ENCODE data around the gene PDZD4. TPM values are rescaled to one million over a fixed set of nuclear protein-coding genes. Genes with fewer than 3 reads are reported as not detected.

PDZD4 gene
- total and polyA plus RNA-seq, 2 donors from 2014 or later: 4.7 to 7.0 TPM

DNA sequence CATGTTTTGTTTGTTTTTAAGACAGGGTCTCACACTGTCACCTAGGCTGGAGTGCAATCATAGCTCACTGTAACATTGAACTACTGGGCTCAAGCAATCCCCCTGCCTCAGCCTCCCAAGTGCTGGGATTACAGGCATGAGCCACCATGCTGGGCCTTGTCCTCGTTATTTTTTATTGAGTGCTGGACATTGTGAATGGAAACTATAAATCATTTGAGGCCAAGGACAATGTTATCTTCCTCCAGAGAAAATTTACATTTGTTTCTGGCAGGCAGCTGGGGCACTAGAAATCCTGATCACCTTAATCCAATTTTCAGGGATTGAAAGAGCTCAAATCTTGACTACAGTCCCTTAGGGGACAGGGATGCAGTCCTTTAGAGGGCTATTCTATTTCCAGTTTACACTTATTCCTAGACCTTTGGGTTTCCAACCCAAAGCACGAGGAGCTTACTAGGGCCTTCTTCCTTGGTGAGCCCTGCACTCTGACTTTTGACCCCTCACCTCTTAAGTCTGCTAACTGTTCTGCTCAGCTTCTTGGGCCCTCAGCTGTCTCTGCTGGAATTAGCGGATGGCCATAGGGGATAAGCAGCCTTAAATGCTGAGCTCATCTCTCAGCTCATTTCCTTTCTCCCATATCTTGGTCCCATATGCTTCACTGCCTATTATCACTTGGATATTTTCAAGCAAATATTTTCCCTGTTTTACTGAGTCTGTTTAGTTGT lies 23.0 kb upstream of the PDZD4 start:
- DNase-seq (peak in 1 of 5 donors; percentile 12), FAIRE-seq (no peak)
- intact Hi-C loops (cut with DNase I): no loop called here
- no peaks in the 10 kb centered on the region for H3K4me1 ChIP-seq (ENCODE audit: control insufficient read depth in 2 of 3, insufficient read depth in 2 of 3, low read depth in 1 of 3, low read length in 3 of 3)
- H3K36me3 ChIP-seq (ENCODE audit: control insufficient read depth in 2 of 3, insufficient read depth in 3 of 3, low read length in 3 of 3): no peaks in the 10 kb centered on the region
- no peak for TF ChIP-seq CTCF (IDR thresholded peaks at IDR 0.05; ENCODE audit: borderline replicate concordance, extremely low read depth, insufficient read depth)
- H3K27me3 ChIP-seq (ENCODE audit: control insufficient read depth, insufficient read depth, low read length): no peaks in the 10 kb centered on the region
- H3K4me3 ChIP-seq (ENCODE audit: low read length in 3 of 3): no peak overlapping the region
- H3K27ac ChIP-seq (ENCODE audit: low read depth in 2 of 2, low read length in 2 of 2): no peak overlapping the region
- no peaks in the 10 kb centered on the region for H3K9me3 ChIP-seq (ENCODE audit: control insufficient read depth in 2 of 3, insufficient read depth in 1 of 3, low read length in 3 of 3)
- H3K9ac ChIP-seq (ENCODE audit: low read length in 3 of 3): no peak overlapping the region

DNA sequence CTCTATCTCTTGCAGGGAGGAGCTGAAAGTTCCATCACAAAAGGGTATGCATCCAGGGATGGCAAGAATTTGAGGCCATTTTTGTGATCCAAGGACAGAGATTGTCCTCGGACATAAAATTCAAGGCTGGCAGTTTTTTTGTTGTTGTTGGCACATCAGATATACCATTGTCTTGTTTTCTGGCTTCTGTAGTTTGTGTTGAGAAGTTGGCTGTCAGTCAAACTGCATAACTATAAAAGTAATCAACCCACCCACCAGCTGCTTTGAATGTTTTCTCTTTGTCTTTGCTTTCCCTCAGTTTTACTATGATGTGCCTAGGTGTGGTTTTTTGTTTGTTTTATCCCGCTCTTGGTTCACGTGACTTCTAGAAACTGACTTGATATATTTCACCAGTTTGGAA lies 21.6 kb upstream of the PDZD4 start:
- intact Hi-C loops (cut with DNase I): no loop called here
- H3K27me3 ChIP-seq (ENCODE audit: control insufficient read depth, insufficient read depth, low read length): no peaks in the 10 kb centered on the region
- H3K4me1 ChIP-seq (ENCODE audit: control insufficient read depth in 2 of 3, insufficient read depth in 2 of 3, low read depth in 1 of 3, low read length in 3 of 3): no peaks in the 10 kb centered on the region
- no peaks in the 10 kb centered on the region for H3K9me3 ChIP-seq (ENCODE audit: control insufficient read depth in 2 of 3, insufficient read depth in 1 of 3, low read length in 3 of 3)
- H3K4me3 ChIP-seq (ENCODE audit: low read length in 3 of 3): no peak overlapping the region
- no peak overlapping the region for H3K9ac ChIP-seq (ENCODE audit: low read length in 3 of 3)
- no peak overlapping the region for H3K27ac ChIP-seq (ENCODE audit: low read depth in 2 of 2, low read length in 2 of 2)
- H3K36me3 ChIP-seq (ENCODE audit: control insufficient read depth in 2 of 3, insufficient read depth in 3 of 3, low read length in 3 of 3): no peaks in the 10 kb centered on the region
- DNase-seq (no peak), FAIRE-seq (no peak)
- TF ChIP-seq CTCF (IDR thresholded peaks at IDR 0.05; ENCODE audit: borderline replicate concordance, extremely low read depth, insufficient read depth): no peak

DNA sequence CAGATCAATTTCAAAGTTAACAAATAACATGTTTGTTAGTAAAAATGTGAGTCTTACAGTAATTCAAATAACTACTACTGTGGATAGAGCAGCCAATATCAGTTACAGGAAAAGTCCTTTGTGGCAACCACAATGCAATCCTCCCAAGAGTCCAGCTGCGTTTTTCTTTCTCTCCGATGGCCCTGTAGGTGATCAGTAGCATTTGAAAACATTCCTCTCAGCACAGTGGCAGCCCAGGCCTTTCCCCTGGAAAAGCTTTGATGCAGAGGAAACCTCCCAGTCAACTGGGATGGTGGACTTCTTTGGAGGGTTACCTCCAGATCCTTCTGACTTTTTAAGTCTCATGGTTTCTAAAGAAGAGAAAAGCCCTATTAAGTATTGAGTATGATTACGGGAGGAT lies 18.0 kb upstream of the PDZD4 start:
- FAIRE-seq: no peak

More for the DNA sequence above, 18.0 kb upstream of the PDZD4 start:
- TF ChIP-seq CTCF (IDR thresholded peaks at IDR 0.05; ENCODE audit: borderline replicate concordance, extremely low read depth, insufficient read depth): no peak
- no peak for DNase-seq
- Histone ChIP-seq H3K27ac (ENCODE audit: low read depth in 2 of 2, low read length in 2 of 2) (no peak overlapping the region), H3K27me3 (ENCODE audit: control insufficient read depth, insufficient read depth, low read length) (no peaks in the 10 kb centered on the region), H3K9ac (ENCODE audit: low read length in 3 of 3) (no peak overlapping the region), H3K9me3 (ENCODE audit: control insufficient read depth in 2 of 3, insufficient read depth in 1 of 3, low read length in 3 of 3) (no peaks in the 10 kb centered on the region), H3K36me3 (ENCODE audit: control insufficient read depth in 2 of 3, insufficient read depth in 3 of 3, low read length in 3 of 3) (no peaks in the 10 kb centered on the region), H3K4me1 (ENCODE audit: control insufficient read depth in 2 of 3, insufficient read depth in 2 of 3, low read depth in 1 of 3, low read length in 3 of 3) (no peaks in the 10 kb centered on the region), H3K4me3 (ENCODE audit: low read length in 3 of 3) (no peak overlapping the region)
- intact Hi-C loops (cut with DNase I): no loop called here
